D341Med (cell line): ENCODE results near the gene TTLL4.

ENCODE experiments used
- DNase-seq: peaks from one replicate; pipeline ENCODE4 v3.0.0; 2012; ENCODE audit warnings: low spot score

TTLL4 gene

GRCh38 chr2:218786133-218786532, 75.5 kb downstream of the TTLL4 start:
- DNase-seq: no peak

GRCh38 chr2:218788529-218789255, 78.1 kb downstream of the TTLL4 start:
- DNase-seq: no peak

GRCh38 chr2:218792433-218792832, 81.8 kb downstream of the TTLL4 start:
- DNase-seq: no peak

GRCh38 chr2:218796691-218797090, 86.1 kb downstream of the TTLL4 start:
- no peak for DNase-seq

- DNase-seq: no peak
Observed at GRCh38 chr2:218798767-218799504, 88.3 kb downstream of the TTLL4 start.

GRCh38 chr2:218799990-218800389, 89.4 kb downstream of the TTLL4 start:
- DNase-seq: no peak

- DNase-seq: no peak
Observed at GRCh38 chr2:218802386-218802994, 91.9 kb downstream of the TTLL4 start.

GRCh38 chr2:218804817-218805216, 94.2 kb downstream of the TTLL4 start:
- DNase-seq: no peak
